Measurements from ENCODE around the gene CELSR2.

Gene CELSR2

GRCh38 chr1:109305991-109306390 lies 56.7 kb downstream of the CELSR2 start:
- peak; percentile 21 for DNase-seq

- DNase-seq = no peak
Measured at GRCh38 chr1:109306832-109307273, 57.5 kb downstream of the CELSR2 start, which contains the start of gene MYBPHL. TSS of gene MYBPHL (minus strand) at chr1:109307011. CDS start at chr1:109306991, 20 bp downstream.

GRCh38 chr1:109307274-109308021 lies 58.1 kb downstream of the CELSR2 start:
- DNase-seq = no peak

GRCh38 chr1:109309347-109309746 lies 60.0 kb downstream of the CELSR2 start:
- DNase-seq = no peak

GRCh38 chr1:109312246-109312645 lies 62.9 kb downstream of the CELSR2 start:
- no peak for DNase-seq

- no peak for DNase-seq
Measured at GRCh38 chr1:109312978-109313775, 63.8 kb downstream of the CELSR2 start.

GRCh38 chr1:109314795-109315194 lies 65.5 kb downstream of the CELSR2 start:
- peak; percentile 73 for DNase-seq

GRCh38 chr1:109315288-109315687 lies 65.9 kb downstream of the CELSR2 start:
- DNase-seq = no peak

GRCh38 chr1:109316506-109316905 lies 67.2 kb downstream of the CELSR2 start:
- no peak for DNase-seq

- DNase-seq = no peak
Measured at GRCh38 chr1:109319114-109319513, 69.8 kb downstream of the CELSR2 start.

- no peak for DNase-seq
Measured at GRCh38 chr1:109322974-109323373, 73.6 kb downstream of the CELSR2 start.
